Spinal cord (tissue), 10 donors: ENCODE results near the gene LRP1B. TPM values are rescaled to one million over a fixed set of nuclear protein-coding genes. Genes with fewer than 3 reads are reported as not detected.

Experiments
- DNase-seq, 6 donors: peaks; one replicate each; pipeline versions ENCODE4 v3.0.0 to v3.0.0-alpha.2; 2013 to 2015; ENCODE audit warnings: low spot score in 6 of 6, low read depth in 4 of 6
- H3K27ac ChIP-seq: one replicate; pipeline ENCODE4 v1.5.1; 2013; ENCODE audit warnings: low read depth, low read length, control low read depth
- H3K27me3 ChIP-seq: one replicate; pipeline ENCODE4 v1.6.1; 2013; ENCODE audit warnings: low read length; ENCODE audit not compliant: control insufficient read depth, insufficient read depth
- H3K36me3 ChIP-seq: one replicate; pipeline ENCODE4 v1.6.1; 2013; ENCODE audit warnings: low read length; ENCODE audit not compliant: control insufficient read depth, insufficient read depth
- H3K4me1 ChIP-seq: one replicate; pipeline ENCODE4 v1.6.1; 2013; ENCODE audit warnings: low read length; ENCODE audit not compliant: control insufficient read depth, insufficient read depth
- H3K4me3 ChIP-seq: one replicate; pipeline ENCODE4 v1.5.1; 2013; ENCODE audit warnings: low read depth, low read length, control low read depth
- H3K9me3 ChIP-seq: one replicate; pipeline ENCODE4 v1.6.1; 2013; ENCODE audit warnings: low read length; ENCODE audit not compliant: control insufficient read depth, insufficient read depth
- WGBS: methylation state at CpG from one replicate; pipeline ENCODE4 v1.1.5; 2013; ENCODE audit warnings: missing lambda C conversion rate; ENCODE audit not compliant: insufficient coverage; 5-methylcytosine and 5-hydroxymethylcytosine counted together
- polyA plus RNA-seq, 2 donors: library from polyadenylated mRNA; unstranded; fragments of 120-200 nt; gene quantifications; one replicate each; pipeline ENCODE4 v1.2.1, GENCODE V29; 2013; ENCODE audit not compliant: insufficient read length in 2 of 2
- total RNA-seq, 2 donors: library from RNA; depleted of rRNA in 1 of 2; stranded (reverse); fragments of 120-200 nt in 1 of 2; fragments of >200 nt in 1 of 2; gene quantifications; one replicate each; pipeline versions ENCODE4 v1.2.3 to v1.2.4, GENCODE V29; 2013 to 2014
- donor health status: healthy.

Gene LRP1B
- total and polyA plus RNA-seq, 4 donors = 22.1 to 70.2 (median 32.1) TPM

DNA sequence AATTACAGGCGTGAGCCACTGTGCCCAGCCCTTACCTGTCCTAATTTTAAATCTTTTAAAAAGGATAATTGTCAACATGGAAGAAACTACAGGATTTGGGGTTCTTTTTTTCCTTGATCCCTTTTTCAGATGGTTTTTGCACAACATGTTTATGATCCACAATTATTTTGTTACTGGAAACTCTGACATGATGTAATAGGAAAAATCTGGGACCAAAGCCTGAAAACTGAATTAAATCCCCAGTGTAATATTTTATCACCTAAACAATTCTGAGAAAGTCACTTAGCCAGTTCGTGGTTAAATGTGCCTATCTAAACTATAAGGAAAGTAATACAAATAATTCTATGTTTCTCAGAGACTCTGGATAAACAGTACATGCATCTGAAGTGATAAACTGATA lies 1649.7 kb downstream of the LRP1B start:
- H3K4me1 ChIP-seq = no peaks in the 10 kb centered on the region
- WGBS = no CpG with 5 or more reads among the region's 2 CpGs
- no peaks in the 10 kb centered on the region for H3K36me3 ChIP-seq
- no peak for DNase-seq
- H3K9me3 ChIP-seq = no peaks in the 10 kb centered on the region
- H3K27ac ChIP-seq = no peak overlapping the region
- no peak overlapping the region for H3K4me3 ChIP-seq
- H3K27me3 ChIP-seq = no peaks in the 10 kb centered on the region

DNA sequence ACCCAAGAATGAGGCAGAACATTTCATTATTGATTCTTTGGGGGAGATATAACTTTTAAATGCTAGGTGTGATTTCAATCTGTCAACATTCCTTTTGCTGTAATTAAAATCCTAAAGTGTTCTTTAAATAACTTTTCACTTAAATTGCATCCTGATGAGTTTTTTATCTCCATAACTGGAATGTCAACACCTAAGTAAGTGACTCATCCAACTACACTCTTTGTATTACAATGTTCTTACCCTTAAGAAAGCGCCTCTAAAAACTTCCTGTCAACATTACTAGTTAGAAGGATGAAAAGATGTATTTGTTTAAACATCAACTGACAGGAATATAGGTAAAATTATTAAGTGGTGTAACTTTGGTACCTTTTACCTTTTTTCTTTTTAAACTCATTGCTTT lies 1657.0 kb downstream of the LRP1B start:
- Histone ChIP-seq H3K27me3 (no peaks in the 10 kb centered on the region), H3K27ac (no peak overlapping the region), H3K4me3 (no peak overlapping the region), H3K36me3 (no peaks in the 10 kb centered on the region), H3K9me3 (no peaks in the 10 kb centered on the region), H3K4me1 (no peaks in the 10 kb centered on the region)
- no peak for DNase-seq
- no CpG with 5 or more reads among the region's 1 CpG for WGBS

DNA sequence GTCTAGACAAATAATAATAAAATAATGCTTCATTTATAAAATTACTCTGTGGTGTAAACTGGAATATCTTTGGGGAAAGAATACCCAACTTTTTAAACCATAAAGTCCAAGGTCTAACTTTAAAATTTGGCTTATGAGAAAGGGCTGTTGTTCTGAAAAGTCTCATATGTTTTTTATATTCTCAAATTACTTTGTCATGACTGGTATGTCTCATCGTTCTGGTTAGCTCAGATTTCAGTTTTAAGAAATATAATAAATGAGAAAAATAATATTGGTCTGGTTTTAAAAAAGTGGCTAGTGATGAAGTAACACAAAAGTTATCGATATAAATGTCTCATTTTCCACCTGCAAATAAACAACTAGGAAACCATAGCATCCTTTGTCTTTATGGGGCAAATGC lies 1658.1 kb downstream of the LRP1B start:
- no peaks in the 10 kb centered on the region for H3K27me3 ChIP-seq
- no peak for DNase-seq
- H3K9me3 ChIP-seq = no peaks in the 10 kb centered on the region
- no peak overlapping the region for H3K27ac ChIP-seq
- no CpG with 5 or more reads among the region's 2 CpGs for WGBS
- H3K36me3 ChIP-seq = no peaks in the 10 kb centered on the region
- H3K4me1 ChIP-seq = no peaks in the 10 kb centered on the region
- H3K4me3 ChIP-seq = no peak overlapping the region

DNA sequence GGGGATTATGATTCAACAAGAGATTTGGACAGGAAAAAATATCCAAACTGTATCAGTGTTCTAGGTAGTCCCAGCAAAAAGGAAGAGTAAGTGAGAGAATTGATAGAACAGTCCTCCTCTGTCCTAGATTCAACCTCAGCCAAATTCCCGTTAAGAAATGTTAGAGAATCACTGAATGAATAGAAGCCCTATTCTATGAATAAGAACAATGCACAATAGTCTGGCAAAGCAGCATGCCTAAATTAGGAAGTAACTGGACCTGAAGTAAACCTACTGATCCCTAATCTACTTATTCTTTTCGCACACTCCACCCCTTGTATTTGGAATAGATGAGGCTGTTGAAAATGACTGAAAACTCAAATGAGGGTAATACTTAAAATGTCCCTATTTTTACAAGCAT lies 1665.5 kb downstream of the LRP1B start:
- no peak for DNase-seq
- no CpG with 5 or more reads among the region's 2 CpGs for WGBS
- H3K27ac ChIP-seq = no peak overlapping the region
- no peaks in the 10 kb centered on the region for H3K36me3 ChIP-seq
- H3K4me1 ChIP-seq = no peaks in the 10 kb centered on the region
- no peaks in the 10 kb centered on the region for H3K27me3 ChIP-seq
- no peak overlapping the region for H3K4me3 ChIP-seq
- H3K9me3 ChIP-seq = no peaks in the 10 kb centered on the region

DNA sequence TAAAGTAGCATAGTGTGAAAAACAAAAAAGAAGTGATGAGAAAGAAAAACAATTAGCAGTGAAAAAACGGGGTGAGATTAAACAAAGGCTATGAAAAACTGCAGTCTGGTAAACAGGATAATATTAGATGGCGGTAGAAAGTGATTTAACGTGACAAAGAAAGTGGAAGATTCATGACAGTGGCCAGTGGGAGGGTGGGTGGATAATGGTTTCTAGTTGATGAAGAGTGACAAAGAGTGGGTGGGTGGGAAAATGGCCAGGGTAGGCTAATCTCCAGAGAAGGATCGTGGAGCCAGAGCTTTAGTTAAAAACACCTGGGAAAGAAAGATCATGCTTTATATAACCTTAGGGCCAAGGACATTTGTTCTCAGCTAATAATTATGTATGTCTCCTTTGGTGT lies 1667.8 kb downstream of the LRP1B start:
- H3K27me3 ChIP-seq = no peaks in the 10 kb centered on the region

DNA sequence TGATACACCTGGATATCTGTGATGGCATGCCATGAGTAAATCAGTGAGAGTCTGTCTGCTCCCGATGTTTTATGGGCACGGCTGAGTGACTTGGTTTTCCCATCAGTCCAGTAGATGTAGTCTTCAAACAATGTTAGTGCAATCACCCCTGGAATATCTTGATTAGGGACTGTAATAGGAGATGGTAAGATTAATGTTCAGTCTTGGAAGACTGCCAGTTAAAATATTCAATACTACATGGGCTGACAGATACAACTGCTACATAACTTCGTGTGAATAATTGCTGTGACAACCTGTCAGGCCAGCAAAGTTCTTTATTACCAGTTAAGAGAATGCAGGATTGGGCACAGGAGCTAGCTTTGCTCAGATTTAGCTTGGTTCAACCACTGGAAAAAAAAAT lies 1673.3 kb downstream of the LRP1B start:
- H3K4me1 ChIP-seq = no peaks in the 10 kb centered on the region
- H3K9me3 ChIP-seq = peaks cover 1% of the 10 kb centered on the region
- no peaks in the 10 kb centered on the region for H3K36me3 ChIP-seq
- WGBS = 86% methylated on average over 1 of the region's 3 CpGs
- no peaks in the 10 kb centered on the region for H3K27me3 ChIP-seq
- no peak overlapping the region for H3K27ac ChIP-seq
- no peak overlapping the region for H3K4me3 ChIP-seq
- peak in 1 of 6 donors; percentile 46 for DNase-seq

More for the DNA sequence above, 1667.8 kb downstream of the LRP1B start:
- DNase-seq = no peak
- Histone ChIP-seq H3K9me3 (peaks cover 1% of the 10 kb centered on the region), H3K36me3 (no peaks in the 10 kb centered on the region), H3K4me3 (no peak overlapping the region), H3K4me1 (no peaks in the 10 kb centered on the region), H3K27ac (no peak overlapping the region)
- WGBS = 82% methylated on average over 3 of the region's 4 CpGs

DNA sequence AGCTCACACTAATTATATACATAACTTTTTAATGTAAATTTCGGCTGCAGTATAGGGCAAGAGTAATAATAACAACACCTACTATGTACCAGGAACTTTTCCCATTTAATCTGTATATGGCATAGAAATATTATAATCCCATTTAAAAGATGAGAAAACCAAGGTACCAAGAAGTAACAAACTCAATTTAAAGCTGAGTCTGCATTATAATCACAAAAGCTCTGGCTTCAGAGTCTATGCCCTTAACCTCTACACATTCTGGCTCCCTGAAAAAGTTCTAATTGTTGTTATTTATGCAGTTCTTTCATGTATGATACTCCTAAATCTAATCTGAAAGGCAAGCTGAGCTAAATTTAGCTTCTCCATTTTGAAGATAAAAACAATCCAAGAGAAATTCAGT lies 1675.5 kb downstream of the LRP1B start:
- Histone ChIP-seq H3K9me3 (peaks cover 1% of the 10 kb centered on the region), H3K27ac (no peak overlapping the region), H3K4me3 (no peak overlapping the region), H3K4me1 (no peaks in the 10 kb centered on the region), H3K27me3 (no peaks in the 10 kb centered on the region), H3K36me3 (no peaks in the 10 kb centered on the region)
- no peak for DNase-seq
- no CpG with 5 or more reads among the region's 1 CpG for WGBS

DNA sequence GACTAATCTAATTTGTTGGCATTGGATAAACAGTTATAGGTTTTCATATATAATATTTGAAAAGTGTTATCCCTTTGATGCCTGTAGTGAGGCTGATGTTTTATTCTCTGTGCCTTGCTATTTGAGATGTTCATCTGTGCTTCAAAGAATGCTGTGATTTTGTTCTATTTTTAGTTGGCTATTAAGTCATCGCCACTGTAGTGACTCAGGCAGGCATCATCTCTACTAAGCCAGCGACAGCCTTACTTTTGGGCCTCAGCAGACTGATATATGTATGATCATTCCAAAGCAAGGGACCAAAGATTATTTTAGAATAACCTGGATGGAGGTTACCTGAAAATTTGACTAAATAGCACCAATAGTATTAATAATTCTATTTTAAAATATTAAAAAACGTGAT lies 1676.1 kb downstream of the LRP1B start:
- no peak for DNase-seq
- H3K27me3 ChIP-seq = no peaks in the 10 kb centered on the region
- H3K9me3 ChIP-seq = peaks cover under 1% of the 10 kb centered on the region
- H3K27ac ChIP-seq = no peak overlapping the region
- no peaks in the 10 kb centered on the region for H3K36me3 ChIP-seq
- no peaks in the 10 kb centered on the region for H3K4me1 ChIP-seq
- no peak overlapping the region for H3K4me3 ChIP-seq
- no CpG with 5 or more reads among the region's 3 CpGs for WGBS

DNA sequence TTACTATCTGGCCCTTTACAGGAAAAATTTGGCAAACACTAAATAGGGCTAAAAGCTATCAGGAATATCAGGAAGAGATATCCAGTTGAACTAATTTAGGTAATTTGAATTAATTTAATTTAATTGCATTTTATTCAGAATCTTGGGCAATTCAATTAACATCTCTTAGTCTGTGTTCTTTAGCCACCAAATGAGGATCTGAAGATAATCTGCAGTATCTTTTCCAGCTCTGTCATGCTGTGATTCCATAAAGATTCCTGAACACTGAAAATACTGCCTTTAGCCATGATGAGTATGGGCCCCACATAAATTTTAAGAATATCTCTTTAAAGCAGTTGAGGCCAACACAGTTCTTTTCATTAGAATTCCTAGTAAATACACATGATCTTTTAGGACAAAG lies 1679.5 kb downstream of the LRP1B start:
- no peaks in the 10 kb centered on the region for H3K4me1 ChIP-seq
- DNase-seq = no peak

DNA sequence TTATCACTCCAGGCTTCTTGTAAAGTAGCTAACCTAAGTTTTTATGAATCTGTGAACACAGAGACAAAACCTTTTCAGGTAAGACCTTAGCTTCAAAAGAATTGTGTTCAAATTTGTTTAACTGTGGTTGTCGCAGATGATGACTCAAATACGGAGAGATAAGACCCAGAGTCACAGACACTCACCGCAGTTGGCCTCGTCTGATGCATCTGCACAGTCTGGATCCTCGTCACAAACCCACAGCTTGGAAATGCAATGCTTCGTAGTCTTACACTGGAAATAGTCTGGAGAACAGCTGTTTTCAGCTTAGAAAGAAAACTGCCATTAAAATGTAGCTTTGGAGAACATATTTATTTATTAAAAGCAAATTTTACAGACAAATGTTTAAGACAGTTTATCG lies 1688.5 kb downstream of the LRP1B start:
- Histone ChIP-seq H3K27me3 (no peaks in the 10 kb centered on the region), H3K27ac (no peak overlapping the region), H3K36me3 (no peaks in the 10 kb centered on the region), H3K9me3 (no peaks in the 10 kb centered on the region), H3K4me1 (no peaks in the 10 kb centered on the region), H3K4me3 (no peak overlapping the region)
- WGBS = 73% methylated on average over 5 of the region's 7 CpGs
- DNase-seq = peak in 2 of 6 donors; percentile 2 to 18

More for the DNA sequence above, 1679.5 kb downstream of the LRP1B start:
- Histone ChIP-seq H3K27ac (no peak overlapping the region), H3K27me3 (no peaks in the 10 kb centered on the region), H3K9me3 (no peaks in the 10 kb centered on the region), H3K4me3 (no peak overlapping the region), H3K36me3 (no peaks in the 10 kb centered on the region)
